Gastroesophageal sphincter (tissue), 4 donors: ENCODE data around the gene GDAP1L1. TPM values are rescaled to one million over a fixed set of nuclear protein-coding genes. Genes with fewer than 3 reads are reported as not detected.
"Not testable (repeated sequence)": the region's sequence is repeated elsewhere in the genome, so short reads cannot be mapped to it uniquely, and the experiment has no call there.

Experiments used
- ATAC-seq: fragments of 150-250 bp; one replicate; pipeline ENCODE4 v1.9.1; 2016; ENCODE audit warnings: mild to moderate bottlenecking, moderate library complexity
- H3K27ac ChIP-seq, 4 donors: fragments of 200-600 bp; sonication (generic) in 3 of 4; 1 replicate in 3 of 4; 2 replicates in 1 of 4; pipeline ENCODE4 v1.5.1; 2016 to 2019
- H3K27me3 ChIP-seq: fragments of 200-600 bp; sonication (generic); one replicate; pipeline ENCODE4 v1.5.1; 2019
- H3K36me3 ChIP-seq, 2 donors: fragments of 200-600 bp; sonication (generic); one replicate each; pipeline ENCODE4 v1.5.1; 2019; ENCODE audit warnings: control low read depth in 1 of 2
- H3K4me1 ChIP-seq, 3 donors: fragments of 200-600 bp; sonication (generic); 1 replicate in 2 of 3; 2 replicates in 1 of 3; pipeline ENCODE4 v1.5.1; 2016 to 2019; ENCODE audit warnings: control low read depth in 2 of 3
- H3K4me3 ChIP-seq, 2 donors: fragments of 200-600 bp; sonication (generic); one replicate each; pipeline ENCODE4 v1.5.1; 2019; ENCODE audit warnings: mild to moderate bottlenecking in 1 of 2, moderate library complexity in 1 of 2
- H3K9me3 ChIP-seq, 3 donors: fragments of 200-600 bp; sonication (generic); one replicate each; pipeline ENCODE4 v1.5.1; 2017 to 2019; ENCODE audit warnings: control low read depth in 2 of 3
- EP300 ChIP-seq: sonication (generic); formaldehyde crosslinking; IDR thresholded peaks from one replicate; pipeline ENCODE4 v1.6.1; 2017; ENCODE audit warnings: antibody characterized with exemption, mild to moderate bottlenecking
- POLR2A ChIP-seq, 2 donors: fragments of 450-650 bp; IDR thresholded peaks; one replicate each; pipeline ENCODE4 v1.6.1; 2017; ENCODE audit warnings: antibody characterized with exemption in 2 of 2, mild to moderate bottlenecking in 2 of 2, moderate library complexity in 1 of 2
- POLR2AphosphoS5 ChIP-seq: sonication (generic); formaldehyde crosslinking; IDR thresholded peaks from one replicate; pipeline ENCODE4 v1.6.1; 2017; ENCODE audit warnings: antibody characterized with exemption
- WGBS, 2 donors: methylation state at CpG; one replicate each; pipeline ENCODE4 v1.1.5; 2018; ENCODE audit warnings: low coverage in 1 of 2; 5-methylcytosine and 5-hydroxymethylcytosine counted together
- total RNA-seq, 4 donors: library from RNA; depleted of rRNA; stranded (reverse); fragments of >200 nt; gene quantifications; one replicate each; pipeline ENCODE4 v1.1.0, GENCODE V29; 2016
- TF ChIP-seq, protein P1 (sequence below), 4 experiments: fragments of 200-600 bp in 2 of 4; fragments of 450-650 bp in 2 of 4; sonication (generic) in 1 of 4; IDR thresholded peaks; one replicate each; pipeline ENCODE4 v1.5.1; 2017 to 2019; ENCODE audit warnings: antibody characterized with exemption in 4 of 4, mild to moderate bottlenecking in 2 of 4, moderate library complexity in 2 of 4

The GDAP1L1 gene
- total RNA-seq, 4 donors from 2014 or later = 0.67 TPM; not detected in 3

GRCh38 chr20:44326391-44327159 lies 79.5 kb downstream of the GDAP1L1 start:
- no peak for ATAC-seq
- TF ChIP-seq, protein P1, sequence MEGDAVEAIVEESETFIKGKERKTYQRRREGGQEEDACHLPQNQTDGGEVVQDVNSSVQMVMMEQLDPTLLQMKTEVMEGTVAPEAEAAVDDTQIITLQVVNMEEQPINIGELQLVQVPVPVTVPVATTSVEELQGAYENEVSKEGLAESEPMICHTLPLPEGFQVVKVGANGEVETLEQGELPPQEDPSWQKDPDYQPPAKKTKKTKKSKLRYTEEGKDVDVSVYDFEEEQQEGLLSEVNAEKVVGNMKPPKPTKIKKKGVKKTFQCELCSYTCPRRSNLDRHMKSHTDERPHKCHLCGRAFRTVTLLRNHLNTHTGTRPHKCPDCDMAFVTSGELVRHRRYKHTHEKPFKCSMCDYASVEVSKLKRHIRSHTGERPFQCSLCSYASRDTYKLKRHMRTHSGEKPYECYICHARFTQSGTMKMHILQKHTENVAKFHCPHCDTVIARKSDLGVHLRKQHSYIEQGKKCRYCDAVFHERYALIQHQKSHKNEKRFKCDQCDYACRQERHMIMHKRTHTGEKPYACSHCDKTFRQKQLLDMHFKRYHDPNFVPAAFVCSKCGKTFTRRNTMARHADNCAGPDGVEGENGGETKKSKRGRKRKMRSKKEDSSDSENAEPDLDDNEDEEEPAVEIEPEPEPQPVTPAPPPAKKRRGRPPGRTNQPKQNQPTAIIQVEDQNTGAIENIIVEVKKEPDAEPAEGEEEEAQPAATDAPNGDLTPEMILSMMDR (IDR thresholded peaks at IDR 0.05) = no peak
- TF ChIP-seq EP300 (no peak), POLR2AphosphoS5 (no peak), POLR2A (IDR thresholded peaks at IDR 0.05) (no peak)
- WGBS, 2 donors = 70 to 79% methylated on average over 2 to 4 of the region's 50 CpGs
- H3K4me1 ChIP-seq = peaks cover 0 to 7% (median 3%) of the 10 kb centered on the region in 3 donors
- H3K9me3 ChIP-seq = no peaks in the 10 kb centered on the region
- no peaks in the 10 kb centered on the region for H3K36me3 ChIP-seq
- no peak overlapping the region for H3K27ac ChIP-seq
- H3K4me3 ChIP-seq = peak overlapping the region in 1 of 2 donors; percentile 36
- peaks cover 67% of the 10 kb centered on the region for H3K27me3 ChIP-seq

- H3K4me3 ChIP-seq, H3K9me3 ChIP-seq, ATAC-seq, H3K4me1 ChIP-seq, H3K36me3 ChIP-seq, H3K27ac ChIP-seq: not testable (repeated sequence)
- peaks cover 60% of the 10 kb centered on the region for H3K27me3 ChIP-seq
- 80 to 86% methylated on average over 3 to 5 of the region's 7 CpGs for WGBS, 2 donors
Observed at GRCh38 chr20:44327748-44328147, 80.6 kb downstream of the GDAP1L1 start.

DNA sequence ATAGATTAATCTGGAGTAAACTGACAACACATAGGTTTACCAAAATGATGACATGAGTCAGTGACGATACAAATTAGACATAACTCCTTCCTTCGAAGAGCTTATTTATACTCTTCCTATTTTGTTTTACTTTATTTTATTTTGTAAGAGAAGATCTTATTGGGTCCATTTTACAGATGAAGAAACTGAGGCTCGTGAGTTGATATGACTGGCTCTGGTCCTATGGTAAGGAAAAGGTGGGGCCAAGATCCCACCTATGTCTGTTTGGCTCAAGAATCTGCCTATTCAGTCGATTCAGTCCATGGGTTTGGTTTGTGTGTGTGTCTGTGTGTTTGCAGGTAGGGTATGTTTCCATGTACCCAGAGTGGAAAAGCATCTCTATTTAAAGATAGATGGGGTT lies 81.3 kb downstream of the GDAP1L1 start:
- Histone ChIP-seq H3K9me3 (no peaks in the 10 kb centered on the region), H3K27ac (no peak overlapping the region), H3K4me1 (peaks cover 0 to 7% (median 3%) of the 10 kb centered on the region in 3 donors), H3K27me3 (peaks cover 60% of the 10 kb centered on the region), H3K4me3 (no peak overlapping the region), H3K36me3 (no peaks in the 10 kb centered on the region)
- 82 to 86% methylated on average over 4 of the region's 4 CpGs for WGBS, 2 donors
- no peak for TF ChIP-seq EP300
- TF ChIP-seq POLR2AphosphoS5 = no peak
- TF ChIP-seq, protein P1 (IDR thresholded peaks at IDR 0.05) = no peak
- TF ChIP-seq POLR2A (IDR thresholded peaks at IDR 0.05) = no peak
- no peak for ATAC-seq

Other genes with a start within 250 kb of the GDAP1L1 start
- gene JPH2, start 60.1 kb upstream of the GDAP1L1 start, total RNA-seq = 100 to 1,000 TPM; 173 to 442 (median 242) TPM
- 10 to 100 TPM; 47.6 to 97.3 (median 70.3) TPM for gene OSER1, start 36.5 kb upstream of the GDAP1L1 start, total RNA-seq
- 10 to 100 TPM in 2 of 4 donors, 1 to 10 TPM in 2; 8.0 to 12.1 (median 9.6) TPM for gene FITM2, start 63.9 kb downstream of the GDAP1L1 start, total RNA-seq
- gene R3HDML, start 89.7 kb downstream of the GDAP1L1 start, total RNA-seq = not detected
- gene HNF4A, start 108.4 kb downstream of the GDAP1L1 start, total RNA-seq = not detected
- gene TTPAL, start 228.6 kb downstream of the GDAP1L1 start, total RNA-seq = 10 to 100 TPM in 3 of 4 donors, 1 to 10 TPM in 1; 9.2 to 21.8 (median 13.8) TPM